A673 (cell line): ENCODE measurements around the gene AKT3. TPM values are rescaled to one million over a fixed set of nuclear protein-coding genes. Genes with fewer than 3 reads are reported as not detected.

Experiments
- BruUV-seq: library from RNA; stranded (reverse); fragments of 400-500 nt; replicated peaks from 2 replicates; lab custom pipeline; 2021; lab: Mats Ljungman, UMichigan
- CTCF ChIA-PET: fragments of 300-600 bp; sonication (Branson Sonifier 250); formaldehyde crosslinking; loops from one replicate; lab custom pipeline; 2022; ENCODE audit warnings: antibody characterized with exemption; lab: Charles Lee
- POLR2A ChIA-PET: fragments of 300-600 bp; sonication (Branson Sonifier 250); formaldehyde crosslinking; loops from one replicate; lab custom pipeline; 2022; ENCODE audit warnings: antibody characterized with exemption; ENCODE audit not compliant: low non-redundant PET; lab: Charles Lee
- DNase-seq: peaks from one replicate; pipeline ENCODE4 v3.0.0-alpha.2; 2015; ENCODE audit warnings: low spot score
- H3K27ac ChIP-seq: fragments of 200-600 bp; sonication (generic); 2 replicates; pipeline ENCODE4 v1.5.1; 2016; ENCODE audit warnings: mixed run types, low read depth, mild to moderate bottlenecking, mixed read lengths, antibody characterized with exemption, low read length; ENCODE audit not compliant: poor library complexity, severe bottlenecking
- H3K27me3 ChIP-seq: fragments of 200-600 bp; sonication (generic); replicated peaks from 2 replicates; pipeline ENCODE4 v1.6.1; 2017; ENCODE audit warnings: mixed run types, low read depth, mild to moderate bottlenecking, mixed read lengths, antibody characterized with exemption, low read length; ENCODE audit not compliant: insufficient read depth, poor library complexity
- H3K36me3 ChIP-seq: fragments of 200-600 bp; sonication (generic); 2 replicates; pipeline ENCODE4 v1.6.1; 2016; ENCODE audit warnings: mixed run types, mild to moderate bottlenecking, mixed read lengths, antibody characterized with exemption, low read length; ENCODE audit not compliant: insufficient read depth, poor library complexity, severe bottlenecking
- H3K4me1 ChIP-seq: fragments of 200-600 bp; sonication (generic); 2 replicates; pipeline ENCODE4 v1.6.1; 2017; ENCODE audit warnings: mixed run types, mild to moderate bottlenecking, mixed read lengths, antibody characterized with exemption, low read length; ENCODE audit not compliant: insufficient read depth, poor library complexity, severe bottlenecking
- H3K4me3 ChIP-seq: fragments of 200-600 bp; sonication (generic); 2 replicates; pipeline ENCODE4 v1.5.1; 2016; ENCODE audit warnings: low read depth, mixed run types, mild to moderate bottlenecking, mixed read lengths, low read length; ENCODE audit not compliant: poor library complexity, severe bottlenecking
- H3K9me3 ChIP-seq: fragments of 200-600 bp; sonication (generic); 2 replicates; pipeline ENCODE4 v1.6.1; 2016; ENCODE audit warnings: mixed run types, low read depth, mild to moderate bottlenecking, mixed read lengths, antibody characterized with exemption, low read length; ENCODE audit not compliant: poor library complexity, severe bottlenecking
- CTCF ChIP-seq: fragments of 300-800, 200-600 bp; sonication (generic); conservative IDR thresholded peaks from 2 replicates; pipeline ENCODE4 v1.5.1; 2017; ENCODE audit warnings: low read depth, mild to moderate bottlenecking, antibody characterized with exemption, low read length, moderate library complexity, mixed read lengths
- EZH2 ChIP-seq: fragments of 200-600 bp; sonication (generic); IDR thresholded peaks from 2 replicates; pipeline ENCODE4 v1.6.1; 2017; ENCODE audit warnings: borderline replicate concordance, low read depth, mild to moderate bottlenecking, mixed read lengths, antibody characterized with exemption, low read length; ENCODE audit not compliant: poor library complexity, severe bottlenecking
- intact Hi-C: fragments of 100-400 bp; cut with micrococcal nuclease; formaldehyde crosslinking; loops from one replicate; pipeline ENCODE4 v1.10.0; 2022; ENCODE audit not compliant: unreplicated experiment
- total RNA-seq: library from RNA; stranded (reverse); gene quantifications from 2 replicates; pipeline ENCODE4 v1.2.3, GENCODE V29; 2021

AKT3 gene
- total RNA-seq, 1 experiment from 2014 or later = 14.4 TPM

DNA sequence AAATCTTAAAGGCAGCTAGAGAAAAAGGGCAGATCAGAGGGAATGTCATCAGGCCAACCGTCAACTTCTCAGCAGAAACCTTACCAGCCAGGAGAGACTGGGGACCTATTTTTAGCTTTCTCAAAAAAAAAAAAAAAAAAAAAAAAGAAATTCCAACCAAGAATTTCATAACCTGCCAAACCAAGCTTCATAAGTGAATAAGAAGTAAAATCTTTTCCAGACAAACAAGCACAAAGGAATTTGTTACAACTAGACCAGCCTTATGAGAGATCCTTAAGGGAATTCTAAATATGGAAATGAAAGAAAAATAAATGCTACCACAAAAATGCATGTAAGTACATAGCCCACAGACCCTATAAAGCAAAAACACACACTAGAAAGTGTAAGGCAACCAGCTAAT, 267.7 kb downstream of the AKT3 start:
- no peaks in the 10 kb centered on the region for H3K4me1 ChIP-seq
- H3K27ac ChIP-seq = no peak overlapping the region
- ChIA-PET POLR2A (no interaction called here), CTCF (no interaction called here)
- no peak for DNase-seq
- TF ChIP-seq CTCF (no peak), EZH2 (no peak)
- no peak overlapping the region for H3K4me3 ChIP-seq
- H3K27me3 ChIP-seq = no peaks in the 10 kb centered on the region
- BruUV-seq = no TSS peak
- no peaks in the 10 kb centered on the region for H3K9me3 ChIP-seq
- intact Hi-C loops = no loop called here
- no peaks in the 10 kb centered on the region for H3K36me3 ChIP-seq

GRCh38 chr1:243580984-243581383, 269.1 kb downstream of the AKT3 start:
- intact Hi-C loops = no loop called here
- no peaks in the 10 kb centered on the region for H3K27me3 ChIP-seq
- CTCF ChIA-PET = no interaction called here
- BruUV-seq = no TSS peak
- DNase-seq = no peak
- POLR2A ChIA-PET = no interaction called here
- TF ChIP-seq EZH2 (no peak), CTCF (no peak)
- no peaks in the 10 kb centered on the region for H3K4me1 ChIP-seq
- no peaks in the 10 kb centered on the region for H3K36me3 ChIP-seq
- H3K4me3 ChIP-seq = no peak overlapping the region
- no peak overlapping the region for H3K27ac ChIP-seq
- no peaks in the 10 kb centered on the region for H3K9me3 ChIP-seq

DNA sequence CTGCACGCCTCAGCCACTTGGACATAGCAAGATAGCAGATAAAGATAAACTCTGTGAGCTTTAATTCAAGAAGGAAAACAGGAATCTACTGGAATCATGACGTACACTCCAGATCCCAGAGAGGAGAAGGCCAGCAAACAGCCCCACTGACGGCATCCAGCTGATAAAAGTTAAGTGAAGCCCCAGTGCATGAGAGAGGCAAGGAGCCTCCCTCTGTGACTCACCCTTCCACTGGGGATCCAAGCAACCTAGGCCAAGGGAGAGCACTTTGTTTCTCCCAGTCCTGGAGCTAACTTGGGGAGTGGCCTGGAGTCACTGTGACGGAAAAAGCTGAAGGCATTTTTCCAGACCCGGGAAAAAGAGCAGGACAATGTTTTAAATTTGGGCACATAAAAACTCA, 270.0 kb downstream of the AKT3 start:
- ChIA-PET POLR2A (no interaction called here), CTCF (no interaction called here)
- TF ChIP-seq CTCF (no peak), EZH2 (no peak)
- intact Hi-C loops = no loop called here
- DNase-seq = no peak
- Histone ChIP-seq H3K36me3 (no peaks in the 10 kb centered on the region), H3K27ac (no peak overlapping the region), H3K4me3 (no peak overlapping the region), H3K4me1 (no peaks in the 10 kb centered on the region), H3K27me3 (no peaks in the 10 kb centered on the region), H3K9me3 (no peaks in the 10 kb centered on the region)
- BruUV-seq = no TSS peak
